ENCODE data around the gene AGBL1. TPM values are rescaled to one million over a fixed set of nuclear protein-coding genes. Genes with fewer than 3 reads are reported as not detected.

The AGBL1 gene
- total RNA-seq, 1 experiment from 2014 or later, result not detected

- H2AK5ac ChIP-seq (ENCODE audit: insufficient read length, low read length), result no peak overlapping the region
- H2BK20ac ChIP-seq (ENCODE audit: low read depth, low read length, poor library complexity, severe bottlenecking), result no peak overlapping the region
- H3K56ac ChIP-seq (ENCODE audit: insufficient read length, low read depth, low read length), result no peak overlapping the region
- no peaks in the 10 kb centered on the region for H3K79me2 ChIP-seq (ENCODE audit: insufficient read depth, low read length)
- H3K18ac ChIP-seq (ENCODE audit: insufficient read length, low read depth, low read length), result no peak overlapping the region
- no peak overlapping the region for H2BK5ac ChIP-seq (ENCODE audit: insufficient read length, low read length)
- no peak overlapping the region for H3K4me2 ChIP-seq (ENCODE audit: insufficient read depth, insufficient read length, low read length)
- no peak overlapping the region for H2AFZ ChIP-seq (ENCODE audit: low read length)
- no peak overlapping the region for H3T11ph ChIP-seq (ENCODE audit: low read length)
- no peaks in the 10 kb centered on the region for H3K4me1 ChIP-seq (ENCODE audit: insufficient read depth, low read length)
- Mint-ChIP-seq H3K27me3 (ENCODE audit: low read depth) (peaks cover 1% of the 10 kb centered on the region; the same call in 1 of the 2 replicates), H3K36me3 (ENCODE audit: insufficient read depth in 1 of 3, low read depth in 3 of 3) (no peaks in the 10 kb centered on the region), H3K9me3 (no peaks in the 10 kb centered on the region), H3K4me1 (peaks cover 28 to 37% of the 10 kb centered on the region in 2 experiments), H3K4me3 (no peak overlapping the region), H3K27ac (no peak overlapping the region)
- no peak overlapping the region for H2BK15ac ChIP-seq (ENCODE audit: low read depth, low read length)
- H3K27ac ChIP-seq (ENCODE audit: insufficient read length, low read depth, low read length), result no peak overlapping the region
- no peak for DNase-seq
- H4K8ac ChIP-seq (replicated peaks; ENCODE audit: insufficient read length, low read depth, low read length), result no peak overlapping the region
- no peak overlapping the region for H3K23ac ChIP-seq (ENCODE audit: insufficient read length, low read depth, low read length)
- no peak overlapping the region for H3K9ac ChIP-seq (ENCODE audit: extremely low read depth, insufficient read length, low read length)
- H3K9me3 ChIP-seq (ENCODE audit: control insufficient read depth, low read depth, low read length), result no peaks in the 10 kb centered on the region
- no peaks in the 10 kb centered on the region for H3K23me2 ChIP-seq (ENCODE audit: insufficient read length, low read depth, low read length, poor library complexity, severe bottlenecking)
- no peak overlapping the region for H4K5ac ChIP-seq (ENCODE audit: insufficient read length, low read depth, low read length)
- H4K91ac ChIP-seq (ENCODE audit: insufficient read length, low read depth, low read length), result no peak overlapping the region
- H2BK120ac ChIP-seq (ENCODE audit: low read depth, low read length, poor library complexity, severe bottlenecking), result no peak overlapping the region
- H3K79me1 ChIP-seq (ENCODE audit: insufficient read depth, low read depth, low read length, poor library complexity, severe bottlenecking), result no peaks in the 10 kb centered on the region
- no peaks in the 10 kb centered on the region for H3K27me3 ChIP-seq (ENCODE audit: insufficient read depth, low read length)
- no peak overlapping the region for H3K14ac ChIP-seq (ENCODE audit: insufficient read depth, low read length)
- H3K4ac ChIP-seq (ENCODE audit: low read depth, low read length), result no peak overlapping the region
- no peak for TF ChIP-seq CTCF (conservative IDR thresholded peaks at IDR 0.05)
- WGBS (ENCODE audit: extremely low coverage, insufficient read length, low lambda C conversion rate), result no CpG with 5 or more reads among the region's 7 CpGs
- H2BK12ac ChIP-seq (ENCODE audit: insufficient read length, low read depth, low read length), result no peak overlapping the region
- H4K20me1 ChIP-seq (ENCODE audit: control insufficient read depth, insufficient read depth, insufficient read length), result no peaks in the 10 kb centered on the region
These were observed 119.9 kb downstream of the AGBL1 start for GRCh38 chr15:86199467-86200145.

All from H9 (cell line).